ENCODE measurements around the gene PTPRK.

DNA sequence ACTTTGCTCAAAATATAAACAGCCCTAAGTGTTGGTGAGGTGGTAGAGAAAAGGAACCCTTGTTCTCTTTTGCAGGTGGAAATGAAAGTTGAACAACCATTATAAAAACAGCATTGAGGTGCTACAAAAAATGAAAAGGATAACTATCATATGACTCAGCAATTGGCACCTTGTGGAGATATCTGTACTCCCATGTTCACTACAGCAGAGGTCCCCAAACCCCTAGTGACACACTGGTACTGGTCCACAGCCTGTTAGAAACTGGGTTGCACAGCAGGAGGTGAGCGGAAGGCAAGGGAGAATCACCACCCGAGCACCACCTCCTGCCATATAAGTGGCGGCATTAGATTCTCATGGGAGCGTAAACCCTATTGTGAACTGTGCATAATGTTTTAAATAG, 352.2 kb downstream of the PTPRK start:
- TF ChIP-seq, protein P1, sequence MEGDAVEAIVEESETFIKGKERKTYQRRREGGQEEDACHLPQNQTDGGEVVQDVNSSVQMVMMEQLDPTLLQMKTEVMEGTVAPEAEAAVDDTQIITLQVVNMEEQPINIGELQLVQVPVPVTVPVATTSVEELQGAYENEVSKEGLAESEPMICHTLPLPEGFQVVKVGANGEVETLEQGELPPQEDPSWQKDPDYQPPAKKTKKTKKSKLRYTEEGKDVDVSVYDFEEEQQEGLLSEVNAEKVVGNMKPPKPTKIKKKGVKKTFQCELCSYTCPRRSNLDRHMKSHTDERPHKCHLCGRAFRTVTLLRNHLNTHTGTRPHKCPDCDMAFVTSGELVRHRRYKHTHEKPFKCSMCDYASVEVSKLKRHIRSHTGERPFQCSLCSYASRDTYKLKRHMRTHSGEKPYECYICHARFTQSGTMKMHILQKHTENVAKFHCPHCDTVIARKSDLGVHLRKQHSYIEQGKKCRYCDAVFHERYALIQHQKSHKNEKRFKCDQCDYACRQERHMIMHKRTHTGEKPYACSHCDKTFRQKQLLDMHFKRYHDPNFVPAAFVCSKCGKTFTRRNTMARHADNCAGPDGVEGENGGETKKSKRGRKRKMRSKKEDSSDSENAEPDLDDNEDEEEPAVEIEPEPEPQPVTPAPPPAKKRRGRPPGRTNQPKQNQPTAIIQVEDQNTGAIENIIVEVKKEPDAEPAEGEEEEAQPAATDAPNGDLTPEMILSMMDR (IDR thresholded peaks at IDR 0.05), result no peak
- no peak for TF ChIP-seq POLR2A (IDR thresholded peaks at IDR 0.05)
